ENCODE results near the gene SP1. TPM values are rescaled to one million over a fixed set of nuclear protein-coding genes. Genes with fewer than 3 reads are reported as not detected.

SP1 gene
- total RNA-seq, 1 donor from 2014 or later: 65.6 TPM

DNA sequence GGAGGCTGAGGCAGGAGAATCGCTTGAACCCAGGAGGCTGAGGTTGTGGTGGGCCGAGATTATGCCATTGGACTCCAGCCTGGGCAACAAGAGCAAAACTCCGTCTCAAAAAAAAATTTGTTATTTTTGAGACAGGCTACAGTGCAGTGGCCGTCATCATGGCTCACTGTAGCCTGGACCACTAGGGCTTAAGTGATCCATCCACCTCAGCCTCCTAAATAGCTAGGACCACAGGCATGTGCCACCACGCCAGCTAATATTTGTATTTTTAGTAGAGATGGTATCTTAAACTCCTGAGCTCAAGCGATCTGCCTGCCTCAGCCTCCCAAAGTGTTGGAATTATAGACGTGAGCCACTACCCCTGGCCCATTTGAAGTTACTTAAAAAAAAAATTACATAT is 71.0 kb downstream of the SP1 start:
- Mint-ChIP-seq H3K36me3 (ENCODE audit: low read depth) (peaks cover 49% of the 10 kb centered on the region), H3K9me3 (no peaks in the 10 kb centered on the region), H3K4me1 (ENCODE audit: low read depth) (peaks cover 34% of the 10 kb centered on the region), H3K27ac (no peak overlapping the region), H3K4me3 (no peak overlapping the region), H3K27me3 (ENCODE audit: insufficient read depth) (no peaks in the 10 kb centered on the region)
- intact Hi-C loops (cut with micrococcal nuclease): loop anchor here (1.0 to 10.0 kb wide), 14 partner anchors 10 to 406 kb away; partner anchors contain the start of genes AAAS, ATF7, ATP5MC2 and CSAD
- DNase-seq (ENCODE audit: low spot score): no peak

DNA sequence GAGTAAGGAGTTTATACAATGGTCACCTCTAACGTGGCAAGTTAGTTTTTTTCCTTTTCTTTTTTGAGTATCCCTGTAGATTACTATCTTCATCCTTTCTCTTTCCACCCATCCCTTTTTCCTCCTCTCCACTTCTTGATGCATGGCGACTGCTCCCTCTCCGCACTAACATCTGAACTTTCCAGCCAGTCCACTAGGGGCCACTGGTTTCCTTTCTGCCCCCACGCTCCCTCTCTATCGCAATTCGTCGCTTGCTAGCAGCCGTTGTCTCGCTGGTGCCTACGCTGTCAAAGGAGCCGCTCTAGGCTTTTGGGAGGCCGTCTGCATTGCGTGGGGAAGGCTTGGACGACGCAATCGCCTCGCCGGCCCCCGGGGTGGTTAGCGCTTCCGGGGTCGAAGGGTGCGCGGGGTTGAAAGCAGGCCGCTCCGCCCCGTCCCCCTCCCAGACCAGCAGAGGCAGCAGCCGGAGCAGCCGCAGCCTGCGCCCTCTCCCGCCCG is 71.7 kb downstream of the SP1 start, which contains the start of gene PCBP2:
Gene PCBP2, plus strand, starts transcription at position 442 of the 498 bp plus-strand sequence. CDS start 2,699 bp downstream, outside the sequence.
- peak; percentile 97 for DNase-seq (ENCODE audit: low spot score)
- Mint-ChIP-seq H3K4me3 (peak within 1 kb of the TSS; percentile 97), H3K4me1 (ENCODE audit: low read depth) (peaks cover 29% of the 10 kb centered on the region), H3K27ac (peak within 1 kb of the TSS; percentile 99), H3K9me3 (no peaks in the 10 kb centered on the region), H3K36me3 (ENCODE audit: low read depth) (peaks cover 49% of the 10 kb centered on the region), H3K27me3 (ENCODE audit: insufficient read depth) (no peaks in the 10 kb centered on the region)
- intact Hi-C loops (cut with micrococcal nuclease): loop anchor here (1.0 to 10.0 kb wide), 17 partner anchors 10 to 445 kb away; partner anchors contain the start of genes AAAS, ATF7, ATP5MC2 and CSAD

DNA sequence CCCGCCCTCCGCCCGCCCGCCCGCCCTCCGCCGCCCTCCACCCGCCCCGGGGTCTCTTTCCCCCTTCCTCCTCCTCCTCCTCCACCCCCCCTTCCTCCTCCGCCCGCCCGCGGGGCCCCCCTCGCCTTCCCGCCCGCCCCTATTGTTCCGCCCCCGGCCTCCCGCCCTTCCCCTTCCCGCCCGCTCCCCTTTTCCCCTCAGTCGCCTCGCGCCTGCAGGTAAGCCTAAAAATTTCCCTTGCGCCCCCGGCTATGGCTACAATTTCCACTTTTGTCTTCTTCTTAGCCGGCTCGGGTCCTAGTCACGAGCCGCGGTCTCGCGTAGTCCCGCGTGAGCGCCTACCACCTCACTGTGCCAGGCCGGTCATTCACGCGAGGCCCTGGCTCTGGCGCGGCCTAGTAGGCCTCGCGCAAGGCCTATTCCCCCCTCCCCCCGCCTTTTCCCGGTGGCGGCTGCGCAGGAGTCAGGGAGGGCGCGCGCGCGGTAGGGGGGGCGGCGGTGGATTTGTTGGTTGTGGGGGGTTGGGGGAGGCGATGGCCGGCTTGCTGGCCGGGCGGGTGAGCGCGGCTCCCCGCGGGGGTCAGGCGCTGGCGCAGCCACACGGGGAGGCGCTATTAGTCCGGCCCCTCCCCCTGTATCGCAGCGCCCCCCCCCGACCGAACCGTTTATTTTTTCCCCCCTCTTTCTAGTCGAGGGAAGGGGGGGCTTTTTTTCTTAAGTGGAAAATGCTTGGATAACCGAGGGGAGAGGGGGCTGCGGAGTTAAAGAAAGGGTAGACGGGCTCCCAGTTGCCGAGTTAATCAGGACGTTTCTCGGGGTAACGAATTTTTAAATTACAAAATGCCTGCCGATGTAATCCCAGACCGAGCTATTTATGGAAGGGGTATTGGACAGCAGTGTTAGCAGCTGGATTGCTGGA is 72.4 kb downstream of the SP1 start:
- peaks cover 52% of the 10 kb centered on the region for H3K36me3 Mint-ChIP-seq (ENCODE audit: low read depth)
- H3K27ac Mint-ChIP-seq: peak overlapping the region; percentile 99
- H3K27me3 Mint-ChIP-seq (ENCODE audit: insufficient read depth): no peaks in the 10 kb centered on the region
- H3K4me3 Mint-ChIP-seq: peak overlapping the region; percentile 97
- peaks cover 31% of the 10 kb centered on the region for H3K4me1 Mint-ChIP-seq (ENCODE audit: low read depth)
- no peaks in the 10 kb centered on the region for H3K9me3 Mint-ChIP-seq
- intact Hi-C loops (cut with micrococcal nuclease): loop anchor here (1.0 to 10.0 kb wide), 5 partner anchors 20 to 446 kb away; partner anchors contain the start of gene EIF4B
- DNase-seq (ENCODE audit: low spot score): peak; percentile 68

DNA sequence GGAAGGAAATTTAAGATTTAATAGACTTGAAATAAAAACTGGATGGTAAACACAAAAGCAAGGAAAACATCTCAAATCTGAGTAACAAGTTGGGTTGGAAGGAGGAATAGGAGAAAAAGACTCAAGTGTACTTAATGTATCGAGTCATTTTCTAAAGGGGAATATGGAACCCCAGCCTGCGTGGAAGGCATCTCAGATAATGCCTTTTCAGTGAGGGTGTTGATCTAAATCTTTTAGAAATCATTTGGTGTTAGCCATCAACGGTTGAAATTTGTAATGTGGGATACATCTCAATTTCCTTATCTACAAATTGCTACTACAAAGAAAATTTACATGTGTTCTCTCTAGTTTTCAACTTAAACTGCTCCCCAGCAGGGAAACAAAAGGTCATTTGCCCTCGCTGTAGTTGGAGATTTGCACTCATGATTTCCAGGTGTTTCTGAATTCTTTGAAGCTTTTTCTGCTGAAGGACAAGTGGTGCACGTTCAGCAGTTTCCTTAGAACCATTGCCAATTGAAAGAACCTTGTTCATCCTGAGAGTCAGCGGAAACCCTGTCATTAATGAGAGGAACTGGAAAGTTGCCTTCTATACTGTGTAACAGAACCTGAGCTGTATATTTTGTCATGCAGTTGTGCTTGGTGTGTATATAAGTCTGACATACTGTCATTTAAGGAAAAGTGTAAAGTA is 74.1 kb downstream of the SP1 start:
- Mint-ChIP-seq H3K36me3 (ENCODE audit: low read depth) (peaks cover 48% of the 10 kb centered on the region), H3K4me1 (ENCODE audit: low read depth) (peaks cover 36% of the 10 kb centered on the region), H3K9me3 (no peaks in the 10 kb centered on the region), H3K27ac (peak overlapping the region; percentile 76), H3K27me3 (ENCODE audit: insufficient read depth) (no peaks in the 10 kb centered on the region), H3K4me3 (peak overlapping the region; percentile 97)
- no peak for DNase-seq (ENCODE audit: low spot score)
- intact Hi-C loops (cut with micrococcal nuclease): loop anchor here (2.0 to 10.0 kb wide), 4 partner anchors 19 to 409 kb away; no protein-coding TSS in a partner anchor

DNA sequence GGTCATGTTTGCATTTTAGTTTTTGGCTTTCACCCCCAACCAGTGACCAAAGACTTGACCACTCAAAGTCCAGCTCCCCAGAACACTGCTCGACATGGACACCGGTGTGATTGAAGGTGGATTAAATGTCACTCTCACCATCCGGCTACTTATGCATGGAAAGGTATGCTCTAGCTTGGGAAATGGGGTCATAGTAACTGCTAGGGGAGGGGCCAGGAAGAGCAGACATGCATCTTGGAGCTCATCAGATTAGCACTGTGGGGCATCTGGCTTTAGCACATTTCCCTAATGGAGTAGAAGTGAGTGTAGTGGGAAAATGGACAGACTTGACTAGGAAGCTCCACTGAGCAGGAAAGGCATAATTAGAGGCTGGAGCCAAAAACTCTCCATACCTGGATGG is 74.7 kb downstream of the SP1 start:
- H3K4me1 Mint-ChIP-seq (ENCODE audit: low read depth): peaks cover 38% of the 10 kb centered on the region

DNA sequence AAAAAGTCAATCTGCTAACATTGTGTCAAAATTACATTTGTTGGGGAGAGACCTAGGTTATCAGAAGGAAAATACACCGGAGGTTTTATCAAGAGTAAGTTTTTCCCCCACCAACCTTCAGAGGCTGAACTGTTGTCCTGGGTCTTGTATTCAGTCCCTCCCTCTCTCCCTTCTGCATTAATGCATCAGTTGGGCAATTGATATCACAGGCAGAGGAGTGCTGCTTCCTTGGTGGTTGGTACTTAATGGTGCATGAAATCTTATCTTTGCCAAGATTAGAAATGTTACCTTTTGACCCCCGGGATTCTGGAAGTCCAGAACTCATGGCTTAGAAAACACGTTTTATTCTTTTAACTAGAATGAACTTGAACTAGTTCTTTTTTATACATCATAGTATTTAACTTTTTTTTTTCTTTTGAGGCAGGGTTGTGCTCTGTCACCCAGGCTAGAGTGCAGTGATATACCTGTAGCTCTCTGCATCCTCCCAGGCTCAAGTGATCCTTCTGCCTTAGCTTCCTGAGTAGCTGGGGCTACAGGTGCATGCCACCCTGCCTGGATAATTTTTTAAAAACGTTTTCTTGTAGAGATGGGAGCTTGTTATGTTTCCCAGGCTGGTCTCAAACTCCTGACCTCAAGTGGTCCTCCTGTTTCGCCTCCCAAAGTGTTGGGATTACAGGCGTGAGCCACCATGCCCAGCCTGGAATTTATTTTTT is 76.8 kb downstream of the SP1 start:
- Mint-ChIP-seq H3K4me3 (no peak overlapping the region), H3K27ac (no peak overlapping the region), H3K9me3 (no peaks in the 10 kb centered on the region), H3K27me3 (ENCODE audit: insufficient read depth) (no peaks in the 10 kb centered on the region), H3K36me3 (ENCODE audit: low read depth) (peaks cover 69% of the 10 kb centered on the region), H3K4me1 (ENCODE audit: low read depth) (peaks cover 45% of the 10 kb centered on the region)
- intact Hi-C loops (cut with micrococcal nuclease): loop anchor here (10.0 kb wide), 1 partner anchor 412 kb away; no protein-coding TSS in a partner anchor
- DNase-seq (ENCODE audit: low spot score): no peak

More for the DNA sequence above, 74.7 kb downstream of the SP1 start:
- peak overlapping the region; percentile 97 for H3K4me3 Mint-ChIP-seq
- no peaks in the 10 kb centered on the region for H3K27me3 Mint-ChIP-seq (ENCODE audit: insufficient read depth)
- peaks cover 51% of the 10 kb centered on the region for H3K36me3 Mint-ChIP-seq (ENCODE audit: low read depth)
- peak overlapping the region; percentile 44 for H3K27ac Mint-ChIP-seq
- intact Hi-C loops (cut with micrococcal nuclease): loop anchor here (5.0 to 10.0 kb wide), 2 partner anchors 232 to 410 kb away; no protein-coding TSS in a partner anchor
- DNase-seq (ENCODE audit: low spot score): no peak
- H3K9me3 Mint-ChIP-seq: no peaks in the 10 kb centered on the region

DNA sequence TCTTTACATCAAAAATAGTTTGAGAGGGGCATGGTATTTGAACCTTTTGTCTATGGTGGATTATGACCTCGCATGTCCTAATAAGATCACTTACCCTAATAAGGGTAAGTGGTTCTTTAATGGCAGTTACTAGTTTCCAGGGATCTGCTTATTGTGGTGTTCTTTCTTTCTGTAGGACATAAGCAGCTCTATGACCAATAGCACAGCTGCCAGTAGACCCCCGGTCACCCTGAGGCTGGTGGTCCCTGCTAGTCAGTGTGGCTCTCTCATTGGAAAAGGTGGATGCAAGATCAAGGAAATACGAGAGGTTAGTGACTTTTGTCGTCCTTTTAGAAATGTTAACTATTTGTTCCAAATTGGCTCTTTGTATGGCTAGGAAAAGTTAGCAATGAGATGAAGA is 79.1 kb downstream of the SP1 start:
- no peak for DNase-seq (ENCODE audit: low spot score)
- Mint-ChIP-seq H3K27me3 (ENCODE audit: insufficient read depth) (no peaks in the 10 kb centered on the region), H3K36me3 (ENCODE audit: low read depth) (peaks cover 74% of the 10 kb centered on the region), H3K4me1 (ENCODE audit: low read depth) (peaks cover 39% of the 10 kb centered on the region), H3K27ac (no peak overlapping the region), H3K9me3 (no peaks in the 10 kb centered on the region), H3K4me3 (no peak overlapping the region)
- intact Hi-C loops (cut with micrococcal nuclease): loop anchor here (10.0 kb wide), 1 partner anchor 414 kb away; no protein-coding TSS in a partner anchor

DNA sequence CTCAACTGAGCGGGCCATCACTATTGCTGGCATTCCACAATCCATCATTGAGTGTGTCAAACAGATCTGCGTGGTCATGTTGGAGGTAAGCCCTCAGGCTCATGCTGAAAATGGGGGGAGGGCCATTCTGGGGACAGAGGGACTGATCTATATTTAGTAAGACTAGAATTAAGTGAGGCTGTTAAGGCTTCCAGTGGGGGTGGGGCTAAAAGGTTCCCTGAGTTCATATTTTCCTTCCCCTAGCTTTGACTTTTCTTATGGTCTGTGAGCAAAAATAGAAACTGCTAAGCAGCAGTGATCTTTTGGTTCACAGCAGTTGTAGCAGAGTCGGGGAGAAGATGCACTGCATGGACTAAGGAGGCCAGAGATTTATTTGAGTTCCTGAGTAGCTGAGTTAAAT is 81.1 kb downstream of the SP1 start:
- peak overlapping the region; percentile 70 for H3K27ac Mint-ChIP-seq
- intact Hi-C loops (cut with micrococcal nuclease): no loop called here
- no peak for DNase-seq (ENCODE audit: low spot score)
- H3K36me3 Mint-ChIP-seq (ENCODE audit: low read depth): peaks cover 71% of the 10 kb centered on the region
- peaks cover 40% of the 10 kb centered on the region for H3K4me1 Mint-ChIP-seq (ENCODE audit: low read depth)
- H3K27me3 Mint-ChIP-seq (ENCODE audit: insufficient read depth): no peaks in the 10 kb centered on the region
- no peak overlapping the region for H3K4me3 Mint-ChIP-seq
- H3K9me3 Mint-ChIP-seq: no peaks in the 10 kb centered on the region

DNA sequence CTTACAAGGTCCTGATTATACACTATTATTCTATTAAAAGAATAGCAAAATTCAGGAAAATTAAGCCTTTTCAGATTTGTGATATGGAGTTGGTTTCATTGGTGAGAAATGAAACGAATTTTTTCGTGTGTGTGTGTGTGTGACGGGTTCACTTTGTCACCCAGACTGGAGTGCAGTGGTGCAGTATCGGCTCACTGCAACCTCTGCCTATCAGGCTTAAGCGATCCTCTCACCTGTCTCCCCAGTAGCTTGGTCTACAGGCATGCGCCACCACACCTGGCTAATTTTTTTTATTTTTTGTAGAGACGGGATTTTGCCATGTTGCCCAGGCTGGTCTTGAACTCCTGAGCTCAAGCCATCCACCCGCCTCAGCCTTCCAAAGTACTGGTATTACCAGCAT is 81.6 kb downstream of the SP1 start:
- peaks cover 44% of the 10 kb centered on the region for H3K4me1 Mint-ChIP-seq (ENCODE audit: low read depth)

DNA sequence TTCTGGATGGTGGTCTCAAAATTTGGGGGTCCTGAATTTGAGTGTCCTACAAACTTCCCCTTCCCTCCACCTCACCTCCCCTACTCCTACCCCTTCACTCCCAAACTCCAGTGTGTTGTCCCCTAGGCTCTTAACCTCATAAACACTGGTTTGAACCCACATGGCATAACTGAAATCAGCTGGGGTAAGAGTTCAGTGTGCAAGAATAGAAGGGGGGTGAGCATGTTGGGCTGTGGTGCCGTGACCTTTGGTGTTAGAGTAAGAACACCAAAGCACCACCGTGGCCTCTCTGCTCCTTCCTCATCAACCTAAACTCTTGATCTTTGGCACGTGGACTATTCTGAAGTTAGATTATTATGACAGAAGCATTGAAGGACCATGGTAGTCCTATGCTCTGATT is 83.0 kb downstream of the SP1 start:
- Mint-ChIP-seq H3K27ac (no peak overlapping the region), H3K36me3 (ENCODE audit: low read depth) (peaks cover 81% of the 10 kb centered on the region), H3K4me1 (ENCODE audit: low read depth) (peaks cover 46% of the 10 kb centered on the region), H3K4me3 (no peak overlapping the region), H3K9me3 (no peaks in the 10 kb centered on the region), H3K27me3 (ENCODE audit: insufficient read depth) (no peaks in the 10 kb centered on the region)
- no peak for DNase-seq (ENCODE audit: low spot score)
- intact Hi-C loops (cut with micrococcal nuclease): no loop called here

More for the DNA sequence above, 81.6 kb downstream of the SP1 start:
- no peak for DNase-seq (ENCODE audit: low spot score)
- Mint-ChIP-seq H3K4me3 (no peak overlapping the region), H3K36me3 (ENCODE audit: low read depth) (peaks cover 73% of the 10 kb centered on the region), H3K27me3 (ENCODE audit: insufficient read depth) (no peaks in the 10 kb centered on the region), H3K27ac (no peak overlapping the region), H3K9me3 (no peaks in the 10 kb centered on the region)
- intact Hi-C loops (cut with micrococcal nuclease): no loop called here

DNA sequence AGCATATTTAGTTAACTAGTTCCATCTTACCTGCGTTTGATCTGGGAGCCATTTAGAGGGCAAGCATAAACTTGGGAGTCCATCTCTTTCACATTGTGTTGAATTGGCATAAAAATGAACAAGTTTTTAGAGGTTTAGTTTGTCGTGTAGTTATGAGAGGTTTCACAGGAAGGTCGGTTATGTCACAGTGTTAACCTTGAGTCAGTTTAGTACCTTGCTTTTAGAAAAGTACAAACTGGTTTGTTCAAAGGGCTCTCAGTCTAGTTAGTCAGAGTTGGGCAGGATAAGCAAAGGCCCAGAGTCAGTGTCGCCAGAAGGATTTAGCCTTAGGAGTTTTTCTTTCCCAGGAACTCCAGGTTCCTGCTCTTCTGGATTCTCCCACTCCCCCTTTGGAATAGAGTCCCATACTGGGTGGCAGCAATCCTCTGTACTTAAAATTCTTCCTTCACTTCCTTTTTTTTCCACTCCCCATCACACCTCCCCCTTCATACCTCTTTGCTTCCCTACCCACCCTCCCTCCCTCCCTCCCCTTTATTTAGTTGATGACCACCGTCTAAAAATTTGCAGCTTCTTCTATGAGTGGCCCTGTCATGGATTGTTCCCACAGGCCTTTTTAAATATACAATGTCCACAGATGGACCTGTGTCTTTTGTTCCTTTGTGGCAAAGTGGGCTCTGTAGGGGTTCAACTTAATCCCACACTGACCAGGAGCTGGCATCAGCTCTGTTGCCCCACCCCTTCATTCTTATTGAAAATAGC is 84.0 kb downstream of the SP1 start:
- no peak overlapping the region for H3K4me3 Mint-ChIP-seq
- H3K36me3 Mint-ChIP-seq (ENCODE audit: low read depth): peaks cover 84% of the 10 kb centered on the region
- H3K27ac Mint-ChIP-seq: peak overlapping the region; percentile 66
- no peak for DNase-seq (ENCODE audit: low spot score)
- intact Hi-C loops (cut with micrococcal nuclease): no loop called here
- H3K4me1 Mint-ChIP-seq (ENCODE audit: low read depth): peaks cover 42% of the 10 kb centered on the region
- no peaks in the 10 kb centered on the region for H3K27me3 Mint-ChIP-seq (ENCODE audit: insufficient read depth)
- no peaks in the 10 kb centered on the region for H3K9me3 Mint-ChIP-seq
